Measurements from ENCODE around the gene PSMA6.
"Not testable (repeated sequence)": the region's sequence is repeated elsewhere in the genome, so short reads cannot be mapped to it uniquely, and the experiment has no call there.

PSMA6 gene

GRCh38 chr14:35326375-35326774, 34.2 kb downstream of the PSMA6 start:
- DNase-seq = no peak

GRCh38 chr14:35331605-35332516, 39.7 kb downstream of the PSMA6 start:
- DNase-seq = no peak

- peak; percentile 44 for DNase-seq
Measured at GRCh38 chr14:35332517-35333263, 40.5 kb downstream of the PSMA6 start.

- no peak for DNase-seq
Measured at GRCh38 chr14:35333264-35333730, 41.1 kb downstream of the PSMA6 start.

GRCh38 chr14:35333797-35334743, 41.9 kb downstream of the PSMA6 start:
- peak; percentile 46 for DNase-seq

GRCh38 chr14:35335388-35336092, 43.4 kb downstream of the PSMA6 start:
- DNase-seq = no peak

- DNase-seq = not testable (repeated sequence)
Measured at GRCh38 chr14:35336171-35336493, 44.0 kb downstream of the PSMA6 start.

- DNase-seq = no peak
Measured at GRCh38 chr14:35336494-35337268, 44.5 kb downstream of the PSMA6 start.

- no peak for DNase-seq
Measured at GRCh38 chr14:35337269-35338255, 45.4 kb downstream of the PSMA6 start.

GRCh38 chr14:35338731-35339405, 46.7 kb downstream of the PSMA6 start:
- no peak for DNase-seq

- DNase-seq = no peak
Measured at GRCh38 chr14:35339761-35340406, 47.7 kb downstream of the PSMA6 start.

- no peak for DNase-seq
Measured at GRCh38 chr14:35340616-35341453, 48.7 kb downstream of the PSMA6 start.

- no peak for DNase-seq
Measured at GRCh38 chr14:35341454-35341750, 49.2 kb downstream of the PSMA6 start.

- peak; percentile 28 for DNase-seq
Measured at GRCh38 chr14:35341751-35342488, 49.7 kb downstream of the PSMA6 start.

- no peak for DNase-seq
Measured at GRCh38 chr14:35342489-35343010, 50.4 kb downstream of the PSMA6 start.

GRCh38 chr14:35343702-35344101, 51.5 kb downstream of the PSMA6 start:
- DNase-seq = no peak

All from activated T-cell treated with anti-CD3 and anti-CD28 coated beads, Interleukin-2, amount 50 U/mL, for 1 hour (primary cell).